Sigmoid colon (tissue), 4 donors: ENCODE results near the gene CMKLR1.

Source experiments
- EP300 ChIP-seq, 4 donors: sonication (generic); formaldehyde crosslinking; IDR thresholded peaks; one replicate each; pipeline ENCODE4 v1.6.1; 2017; ENCODE audit warnings: antibody characterized with exemption in 4 of 4
- POLR2A ChIP-seq, 2 donors: fragments of 450-650 bp; IDR thresholded peaks; one replicate each; pipeline ENCODE4 v1.6.1; 2016; ENCODE audit warnings: antibody characterized with exemption in 2 of 2, mild to moderate bottlenecking in 2 of 2, moderate library complexity in 2 of 2
- POLR2AphosphoS5 ChIP-seq, 4 donors: sonication (generic); formaldehyde crosslinking; IDR thresholded peaks; one replicate each; pipeline ENCODE4 v1.6.1; 2017; ENCODE audit warnings: antibody characterized with exemption in 4 of 4
- TF ChIP-seq, protein P1 (sequence below), 4 experiments: fragments of 450-650 bp in 3 of 4; fragments of 200-600 bp in 1 of 4; IDR thresholded peaks; one replicate each; pipeline ENCODE4 v1.5.1; 2016 to 2019; ENCODE audit warnings: antibody characterized with exemption in 4 of 4, mild to moderate bottlenecking in 3 of 4, moderate library complexity in 2 of 4

- TF ChIP-seq, protein P1, sequence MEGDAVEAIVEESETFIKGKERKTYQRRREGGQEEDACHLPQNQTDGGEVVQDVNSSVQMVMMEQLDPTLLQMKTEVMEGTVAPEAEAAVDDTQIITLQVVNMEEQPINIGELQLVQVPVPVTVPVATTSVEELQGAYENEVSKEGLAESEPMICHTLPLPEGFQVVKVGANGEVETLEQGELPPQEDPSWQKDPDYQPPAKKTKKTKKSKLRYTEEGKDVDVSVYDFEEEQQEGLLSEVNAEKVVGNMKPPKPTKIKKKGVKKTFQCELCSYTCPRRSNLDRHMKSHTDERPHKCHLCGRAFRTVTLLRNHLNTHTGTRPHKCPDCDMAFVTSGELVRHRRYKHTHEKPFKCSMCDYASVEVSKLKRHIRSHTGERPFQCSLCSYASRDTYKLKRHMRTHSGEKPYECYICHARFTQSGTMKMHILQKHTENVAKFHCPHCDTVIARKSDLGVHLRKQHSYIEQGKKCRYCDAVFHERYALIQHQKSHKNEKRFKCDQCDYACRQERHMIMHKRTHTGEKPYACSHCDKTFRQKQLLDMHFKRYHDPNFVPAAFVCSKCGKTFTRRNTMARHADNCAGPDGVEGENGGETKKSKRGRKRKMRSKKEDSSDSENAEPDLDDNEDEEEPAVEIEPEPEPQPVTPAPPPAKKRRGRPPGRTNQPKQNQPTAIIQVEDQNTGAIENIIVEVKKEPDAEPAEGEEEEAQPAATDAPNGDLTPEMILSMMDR (IDR thresholded peaks at IDR 0.05), result no peak
- no peak for TF ChIP-seq EP300 (IDR thresholded peaks at IDR 0.05)
- no peak for TF ChIP-seq POLR2A (IDR thresholded peaks at IDR 0.05)
- no peak for TF ChIP-seq POLR2AphosphoS5 (IDR thresholded peaks at IDR 0.05)
Observed at GRCh38 chr12:108363565-108363964, 24.5 kb upstream of the CMKLR1 start.
